Fibroblast of lung (primary cell): ENCODE results near the gene AGBL4. TPM values are rescaled to one million over a fixed set of nuclear protein-coding genes. Genes with fewer than 3 reads are reported as not detected.

Source experiments
- DNase-seq, 2 donors: peaks; one replicate each; pipeline versions ENCODE4 v3.0.0 to v3.0.0-alpha.2; 2010; ENCODE audit warnings: low read depth in 2 of 2
- H2AFZ ChIP-seq: 2 replicates; pipeline ENCODE4 v1.5.1; 2012; ENCODE audit warnings: low read length, control low read depth, inconsistent platforms
- H3K27ac ChIP-seq: 2 replicates; pipeline ENCODE4 v1.5.1; 2011; ENCODE audit warnings: low read length, control low read depth; ENCODE audit not compliant: insufficient read depth
- H3K27me3 ChIP-seq: 2 replicates; pipeline ENCODE4 v1.5.1; 2011; ENCODE audit warnings: mild to moderate bottlenecking, low read length; ENCODE audit not compliant: control insufficient read depth, insufficient read depth
- H3K36me3 ChIP-seq: 2 replicates; pipeline ENCODE4 v1.5.1; 2011; ENCODE audit warnings: low read length; ENCODE audit not compliant: control insufficient read depth, insufficient read depth
- H3K4me1 ChIP-seq: 2 replicates; pipeline ENCODE4 v1.5.1; 2011; ENCODE audit warnings: low read length; ENCODE audit not compliant: control insufficient read depth, insufficient read depth; ENCODE audit errors: extremely low read depth
- H3K4me2 ChIP-seq: 2 replicates; pipeline ENCODE4 v1.5.1; 2011; ENCODE audit warnings: low read length, control low read depth; ENCODE audit not compliant: insufficient read depth; ENCODE audit errors: extremely low read depth
- H3K4me3 ChIP-seq, 4 experiments: fragments of 200-600 bp in 1 of 4; sonication (generic) in 1 of 4; replicated peaks in 1 of 4; 2 replicates each; pipeline ENCODE4 v1.5.1; 2011 to 2016; ENCODE audit warnings: low read length in 4 of 4, low read depth in 3 of 4, mild to moderate bottlenecking in 3 of 4, control low read depth in 2 of 4, inconsistent platforms in 1 of 4, mixed read lengths in 1 of 4; ENCODE audit not compliant: insufficient read depth in 1 of 4; ENCODE audit errors: control extremely low read depth in 1 of 4
- H3K79me2 ChIP-seq: 2 replicates; pipeline ENCODE4 v1.5.1; 2012; ENCODE audit warnings: mild to moderate bottlenecking, low read length, inconsistent platforms; ENCODE audit not compliant: control insufficient read depth, insufficient read depth
- H3K9ac ChIP-seq: 2 replicates; pipeline ENCODE4 v1.5.1; 2011; ENCODE audit warnings: mild to moderate bottlenecking, low read length, control low read depth; ENCODE audit not compliant: insufficient read depth
- H3K9me3 ChIP-seq: 2 replicates; pipeline ENCODE4 v1.5.1; 2012; ENCODE audit warnings: low read depth, low read length; ENCODE audit not compliant: control insufficient read depth, insufficient read depth
- H4K20me1 ChIP-seq: 2 replicates; pipeline ENCODE4 v1.5.1; 2011; ENCODE audit warnings: low read length; ENCODE audit not compliant: control insufficient read depth, insufficient read depth; ENCODE audit errors: extremely low read depth
- EZH2 ChIP-seq: IDR thresholded peaks from 2 replicates; pipeline ENCODE4 v1.5.1; 2012; ENCODE audit warnings: low read length, control low read depth, mild to moderate bottlenecking; ENCODE audit errors: missing control alignments
- polyA plus RNA-seq, 2 donors: library from polyadenylated mRNA; depleted of rRNA in 1 of 2; stranded (reverse) in 1 of 2; unstranded in 1 of 2; fragments of >200 nt; gene quantifications; 2 replicates each; pipeline ENCODE4 v1.2.1, GENCODE V29; 2011 to 2012; ENCODE audit warnings: missing spikeins in 1 of 2
- total RNA-seq: library from RNA; depleted of rRNA; stranded (reverse); fragments of >200 nt; gene quantifications from 2 replicates; pipeline ENCODE4 v1.2.1, GENCODE V29; 2014
- TF ChIP-seq, protein P1 (sequence below), 2 donors: IDR thresholded peaks in 1 of 2; conservative IDR thresholded peaks in 1 of 2; 1 replicate in 1 of 2; 2 replicates in 1 of 2; pipeline ENCODE4 v1.5.1; 2011 to 2012; ENCODE audit warnings: low read length in 2 of 2, control low read depth in 1 of 2, inconsistent platforms in 1 of 2, low read depth in 1 of 2, mild to moderate bottlenecking in 1 of 2

The AGBL4 gene
- total and polyA plus RNA-seq, 2 donors (not counting 1 experiment from before 2014, with no cell fraction given): not detected

- peak in 1 of 2 donors; percentile 57 for DNase-seq
- Histone ChIP-seq H3K4me3 (no peak overlapping the region), H3K36me3 (no peaks in the 10 kb centered on the region), H3K27ac (no peak overlapping the region), H3K9ac (no peak overlapping the region), H3K9me3 (no peaks in the 10 kb centered on the region), H3K4me2 (no peak overlapping the region), H3K79me2 (no peaks in the 10 kb centered on the region), H4K20me1 (no peaks in the 10 kb centered on the region), H3K4me1 (no peaks in the 10 kb centered on the region), H3K27me3 (no peaks in the 10 kb centered on the region), H2AFZ (no peak overlapping the region)
- no peak for TF ChIP-seq EZH2
- TF ChIP-seq, protein P1, sequence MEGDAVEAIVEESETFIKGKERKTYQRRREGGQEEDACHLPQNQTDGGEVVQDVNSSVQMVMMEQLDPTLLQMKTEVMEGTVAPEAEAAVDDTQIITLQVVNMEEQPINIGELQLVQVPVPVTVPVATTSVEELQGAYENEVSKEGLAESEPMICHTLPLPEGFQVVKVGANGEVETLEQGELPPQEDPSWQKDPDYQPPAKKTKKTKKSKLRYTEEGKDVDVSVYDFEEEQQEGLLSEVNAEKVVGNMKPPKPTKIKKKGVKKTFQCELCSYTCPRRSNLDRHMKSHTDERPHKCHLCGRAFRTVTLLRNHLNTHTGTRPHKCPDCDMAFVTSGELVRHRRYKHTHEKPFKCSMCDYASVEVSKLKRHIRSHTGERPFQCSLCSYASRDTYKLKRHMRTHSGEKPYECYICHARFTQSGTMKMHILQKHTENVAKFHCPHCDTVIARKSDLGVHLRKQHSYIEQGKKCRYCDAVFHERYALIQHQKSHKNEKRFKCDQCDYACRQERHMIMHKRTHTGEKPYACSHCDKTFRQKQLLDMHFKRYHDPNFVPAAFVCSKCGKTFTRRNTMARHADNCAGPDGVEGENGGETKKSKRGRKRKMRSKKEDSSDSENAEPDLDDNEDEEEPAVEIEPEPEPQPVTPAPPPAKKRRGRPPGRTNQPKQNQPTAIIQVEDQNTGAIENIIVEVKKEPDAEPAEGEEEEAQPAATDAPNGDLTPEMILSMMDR (conservative IDR thresholded peaks at IDR 0.05 in 1 of 2, IDR thresholded peaks at IDR 0.05 in 1 of 2; ENCODE audit: low read depth in 1 of 2, low read length in 2 of 2): no peak
Measured at GRCh38 chr1:49364676-49365075, 659.1 kb downstream of the AGBL4 start.

DNA sequence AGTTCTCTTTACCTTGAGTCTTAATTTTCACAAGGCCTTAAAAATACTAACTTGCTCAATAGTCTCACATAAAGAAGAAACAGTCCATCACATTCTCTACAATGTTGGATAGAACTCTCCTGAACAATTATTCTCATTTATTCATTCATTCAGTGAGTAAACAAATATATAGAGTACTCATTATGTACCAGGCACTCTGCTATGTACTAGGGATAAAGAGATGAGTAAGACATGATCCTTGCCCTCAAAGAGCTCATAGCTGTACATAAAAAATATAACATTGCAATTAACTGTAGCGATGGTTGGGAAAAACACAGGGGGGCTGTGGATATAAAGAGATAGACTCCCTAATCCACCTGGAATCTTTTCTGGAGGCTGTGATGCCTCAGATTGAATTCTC lies 660.1 kb downstream of the AGBL4 start:
- no peaks in the 10 kb centered on the region for H3K4me1 ChIP-seq
- H3K79me2 ChIP-seq: no peaks in the 10 kb centered on the region
- H2AFZ ChIP-seq: no peak overlapping the region
- no peak overlapping the region for H3K4me3 ChIP-seq
- H3K4me2 ChIP-seq: no peak overlapping the region
- DNase-seq: no peak
- TF ChIP-seq, protein P1 (conservative IDR thresholded peaks at IDR 0.05 in 1 of 2, IDR thresholded peaks at IDR 0.05 in 1 of 2; ENCODE audit: low read depth in 1 of 2, low read length in 2 of 2): no peak
- H4K20me1 ChIP-seq: no peaks in the 10 kb centered on the region
- no peak overlapping the region for H3K9ac ChIP-seq
- H3K36me3 ChIP-seq: no peaks in the 10 kb centered on the region
- H3K9me3 ChIP-seq: no peaks in the 10 kb centered on the region
- H3K27me3 ChIP-seq: no peaks in the 10 kb centered on the region
- H3K27ac ChIP-seq: no peak overlapping the region

DNA sequence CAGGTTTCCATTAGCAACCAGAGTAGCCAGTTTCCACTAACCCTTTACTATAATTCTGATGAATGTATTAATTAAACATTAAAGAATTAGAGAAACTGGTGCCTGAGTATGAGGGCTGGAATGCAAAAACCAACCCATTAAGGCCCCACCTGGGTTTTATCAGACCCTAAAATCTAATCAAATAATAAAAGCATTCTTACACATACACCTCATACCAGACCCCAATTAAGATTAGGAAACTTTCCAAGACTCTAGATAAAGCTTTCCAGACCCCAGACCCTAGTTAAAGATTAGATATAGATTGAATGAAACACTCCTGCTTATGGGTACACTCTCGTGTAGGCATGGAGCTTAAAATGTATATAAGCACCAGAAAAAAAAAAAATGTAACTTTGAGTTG lies 665.7 kb downstream of the AGBL4 start:
- DNase-seq: no peak

More for the DNA sequence above, 665.7 kb downstream of the AGBL4 start:
- Histone ChIP-seq H3K9ac (no peak overlapping the region), H3K36me3 (no peaks in the 10 kb centered on the region), H3K4me3 (no peak overlapping the region), H4K20me1 (no peaks in the 10 kb centered on the region), H3K9me3 (no peaks in the 10 kb centered on the region), H2AFZ (no peak overlapping the region), H3K4me1 (no peaks in the 10 kb centered on the region), H3K79me2 (no peaks in the 10 kb centered on the region), H3K27ac (no peak overlapping the region), H3K27me3 (no peaks in the 10 kb centered on the region), H3K4me2 (no peak overlapping the region)
- TF ChIP-seq, protein P1 (conservative IDR thresholded peaks at IDR 0.05 in 1 of 2, IDR thresholded peaks at IDR 0.05 in 1 of 2; ENCODE audit: low read depth in 1 of 2, low read length in 2 of 2): no peak
- no peak for TF ChIP-seq EZH2
